DND-41 (cell line): ENCODE measurements around the gene ABCD1.
"Not testable (repeated sequence)": the region's sequence is repeated elsewhere in the genome, so short reads cannot be mapped to it uniquely, and the experiment has no call there.

ENCODE experiments used
- ATAC-seq: fragments of 200-7000 bp; cut with Tn5 transposase; 3 replicates; pipeline ENCODE4 v1.9.1; 2021; ENCODE audit warnings: low read depth; ENCODE audit not compliant: insufficient read depth
- DNase-seq: peaks from one replicate; pipeline ENCODE4 v3.0.0-alpha.2; 2020
- H2AFZ ChIP-seq: 2 replicates; pipeline ENCODE4 v1.6.0; 2012; ENCODE audit warnings: low read depth, low read length
- H3K27ac ChIP-seq: 2 replicates; pipeline ENCODE4 v1.5.1; 2012; ENCODE audit warnings: low read length, inconsistent platforms
- H3K27me3 ChIP-seq: fragments of 200-600 bp; sonication (generic); 2 replicates; pipeline ENCODE4 v1.6.0; 2012; ENCODE audit warnings: low read length, mild to moderate bottlenecking, inconsistent platforms; ENCODE audit not compliant: insufficient read depth, poor library complexity
- H3K36me3 ChIP-seq: 2 replicates; pipeline ENCODE4 v1.5.1; 2012; ENCODE audit warnings: low read length, inconsistent platforms; ENCODE audit not compliant: insufficient read depth
- H3K4me1 ChIP-seq: 2 replicates; pipeline ENCODE4 v1.5.1; 2012; ENCODE audit warnings: mild to moderate bottlenecking, low read length; ENCODE audit not compliant: insufficient read depth
- H3K4me2 ChIP-seq: 2 replicates; pipeline ENCODE4 v1.6.0; 2012; ENCODE audit warnings: mild to moderate bottlenecking, moderate library complexity, low read length, inconsistent platforms; ENCODE audit not compliant: insufficient read depth
- H3K4me3 ChIP-seq, 2 experiments: fragments of 200-600 bp in 1 of 2; shearing (Covaris generic) in 1 of 2; 2 replicates each; pipeline ENCODE4 v1.5.1; 2012 to 2016; ENCODE audit warnings: inconsistent platforms in 2 of 2, low read length in 2 of 2, mild to moderate bottlenecking in 2 of 2, low read depth in 1 of 2, moderate library complexity in 1 of 2
- H3K79me2 ChIP-seq: 2 replicates; pipeline ENCODE4 v1.6.0; 2012; ENCODE audit warnings: low read length, inconsistent platforms; ENCODE audit not compliant: insufficient read depth
- H3K9ac ChIP-seq: 2 replicates; pipeline ENCODE4 v1.6.0; 2012; ENCODE audit warnings: low read depth, mild to moderate bottlenecking, inconsistent platforms, low read length, moderate library complexity
- H3K9me3 ChIP-seq: 2 replicates; pipeline ENCODE4 v1.5.1; 2012; ENCODE audit warnings: low read length, moderate library complexity, mild to moderate bottlenecking, inconsistent platforms; ENCODE audit not compliant: insufficient read depth, severe bottlenecking
- H4K20me1 ChIP-seq: 2 replicates; pipeline ENCODE4 v1.6.0; 2012; ENCODE audit warnings: low read length; ENCODE audit not compliant: insufficient read depth
- EZH2 ChIP-seq: IDR thresholded peaks from 3 replicates; pipeline ENCODE4 v1.6.1; 2012; ENCODE audit warnings: borderline replicate concordance, low read depth, mild to moderate bottlenecking, moderate library complexity, low read length, inconsistent platforms; ENCODE audit not compliant: severe bottlenecking
- TF ChIP-seq, protein P1 (sequence below): IDR thresholded peaks from 2 replicates; pipeline ENCODE4 v1.5.1; 2012; ENCODE audit warnings: borderline replicate concordance, low read length, moderate library complexity, mild to moderate bottlenecking; ENCODE audit not compliant: poor library complexity, severe bottlenecking; ENCODE audit errors: extremely low read depth

The ABCD1 gene

GRCh38 chrX:153692003-153692402 is 32.7 kb upstream of the ABCD1 start:
- ATAC-seq (no peak), DNase-seq (no peak)
- peaks cover 1% of the 10 kb centered on the region; the same call in 1 of the 2 replicates for H3K36me3 ChIP-seq
- H3K9me3 ChIP-seq: no peaks in the 10 kb centered on the region
- no peak overlapping the region for H2AFZ ChIP-seq
- no peaks in the 10 kb centered on the region for H3K27me3 ChIP-seq
- TF ChIP-seq, protein P1, sequence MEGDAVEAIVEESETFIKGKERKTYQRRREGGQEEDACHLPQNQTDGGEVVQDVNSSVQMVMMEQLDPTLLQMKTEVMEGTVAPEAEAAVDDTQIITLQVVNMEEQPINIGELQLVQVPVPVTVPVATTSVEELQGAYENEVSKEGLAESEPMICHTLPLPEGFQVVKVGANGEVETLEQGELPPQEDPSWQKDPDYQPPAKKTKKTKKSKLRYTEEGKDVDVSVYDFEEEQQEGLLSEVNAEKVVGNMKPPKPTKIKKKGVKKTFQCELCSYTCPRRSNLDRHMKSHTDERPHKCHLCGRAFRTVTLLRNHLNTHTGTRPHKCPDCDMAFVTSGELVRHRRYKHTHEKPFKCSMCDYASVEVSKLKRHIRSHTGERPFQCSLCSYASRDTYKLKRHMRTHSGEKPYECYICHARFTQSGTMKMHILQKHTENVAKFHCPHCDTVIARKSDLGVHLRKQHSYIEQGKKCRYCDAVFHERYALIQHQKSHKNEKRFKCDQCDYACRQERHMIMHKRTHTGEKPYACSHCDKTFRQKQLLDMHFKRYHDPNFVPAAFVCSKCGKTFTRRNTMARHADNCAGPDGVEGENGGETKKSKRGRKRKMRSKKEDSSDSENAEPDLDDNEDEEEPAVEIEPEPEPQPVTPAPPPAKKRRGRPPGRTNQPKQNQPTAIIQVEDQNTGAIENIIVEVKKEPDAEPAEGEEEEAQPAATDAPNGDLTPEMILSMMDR: no peak
- no peak for TF ChIP-seq EZH2
- no peak overlapping the region for H3K4me3 ChIP-seq
- peaks cover 6% of the 10 kb centered on the region for H3K4me1 ChIP-seq
- no peaks in the 10 kb centered on the region for H4K20me1 ChIP-seq
- H3K27ac ChIP-seq: no peak overlapping the region
- H3K79me2 ChIP-seq: no peaks in the 10 kb centered on the region
- no peak overlapping the region for H3K9ac ChIP-seq
- no peak overlapping the region for H3K4me2 ChIP-seq

DNA sequence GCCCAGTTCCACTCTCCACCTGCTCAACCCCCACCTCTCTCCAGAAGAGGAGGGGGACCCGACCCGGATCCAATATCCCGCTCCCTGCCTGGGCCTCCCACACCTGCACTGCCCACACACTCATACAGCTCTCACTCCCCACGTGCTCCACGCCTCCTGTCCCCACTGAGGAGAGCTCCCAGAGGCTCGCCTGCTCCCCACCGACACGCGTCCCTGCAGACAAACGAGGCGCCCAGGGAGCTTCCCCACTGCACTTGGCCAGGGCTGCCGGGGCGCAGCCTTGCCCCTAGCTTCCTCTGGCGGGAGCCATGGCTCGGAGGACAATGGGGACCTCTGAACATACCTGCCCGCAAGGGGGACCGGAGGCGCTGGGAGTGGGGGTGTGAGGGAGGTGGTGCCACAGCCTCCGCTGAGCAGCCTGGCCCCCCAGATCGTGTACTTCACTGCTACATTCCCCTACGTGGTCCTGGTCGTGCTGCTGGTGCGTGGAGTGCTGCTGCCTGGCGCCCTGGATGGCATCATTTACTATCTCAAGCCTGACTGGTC is 32.0 kb upstream of the ABCD1 start:
- no peaks in the 10 kb centered on the region for H3K4me1 ChIP-seq
- H2AFZ ChIP-seq: no peak overlapping the region
- no peak overlapping the region for H3K4me3 ChIP-seq
- H3K4me2 ChIP-seq: no peak overlapping the region
- no peaks in the 10 kb centered on the region for H3K9me3 ChIP-seq
- no peak overlapping the region for H3K9ac ChIP-seq
- H4K20me1 ChIP-seq: no peaks in the 10 kb centered on the region
- H3K79me2 ChIP-seq: no peaks in the 10 kb centered on the region
- ATAC-seq: no peak; the same call in 2 of the 3 replicates
- no peak for DNase-seq
- no peak for TF ChIP-seq EZH2
- TF ChIP-seq, protein P1: no peak
- no peaks in the 10 kb centered on the region for H3K27me3 ChIP-seq
- no peak overlapping the region for H3K27ac ChIP-seq
- peaks cover 7% of the 10 kb centered on the region; the same call in 1 of the 2 replicates for H3K36me3 ChIP-seq

- Histone ChIP-seq H3K4me1 (no peaks in the 10 kb centered on the region), H3K4me3 (no peak overlapping the region), H4K20me1 (no peaks in the 10 kb centered on the region), H2AFZ (no peak overlapping the region), H3K9ac (no peak overlapping the region), H3K4me2 (no peak overlapping the region), H3K79me2 (no peaks in the 10 kb centered on the region), H3K9me3 (no peaks in the 10 kb centered on the region), H3K27ac (no peak overlapping the region), H3K36me3 (peaks cover 7% of the 10 kb centered on the region; the same call in 1 of the 2 replicates), H3K27me3 (no peaks in the 10 kb centered on the region)
- DNase-seq (no peak), ATAC-seq (no peak; the same call in 2 of the 3 replicates)
- no peak for TF ChIP-seq EZH2
- TF ChIP-seq, protein P1: no peak
Observed at GRCh38 chrX:153693216-153694086, 31.2 kb upstream of the ABCD1 start.

DNA sequence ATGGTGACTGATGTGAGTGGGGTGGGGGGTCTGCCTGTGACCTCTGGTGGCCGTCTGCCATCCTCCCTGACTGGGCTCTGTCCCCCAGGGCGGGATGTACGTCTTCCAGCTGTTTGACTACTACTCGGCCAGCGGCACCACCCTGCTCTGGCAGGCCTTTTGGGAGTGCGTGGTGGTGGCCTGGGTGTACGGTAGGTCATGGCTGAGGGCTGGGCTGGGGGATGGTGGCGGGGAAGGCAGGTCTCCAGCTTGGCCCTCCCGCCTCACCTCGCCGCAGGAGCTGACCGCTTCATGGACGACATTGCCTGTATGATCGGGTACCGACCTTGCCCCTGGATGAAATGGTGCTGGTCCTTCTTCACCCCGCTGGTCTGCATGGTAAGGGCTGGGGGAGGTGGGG is 30.4 kb upstream of the ABCD1 start:
- not testable (repeated sequence) for ATAC-seq, H3K9ac ChIP-seq, H3K79me2 ChIP-seq, H4K20me1 ChIP-seq, H3K4me2 ChIP-seq, H3K9me3 ChIP-seq, H2AFZ ChIP-seq, H3K4me3 ChIP-seq, H3K27ac ChIP-seq, H3K4me1 ChIP-seq, H3K36me3 ChIP-seq, DNase-seq, H3K27me3 ChIP-seq
